Measurements from ENCODE around the gene NHLRC4.
A peak's percentile ranks its signal among the peaks of the same experiment; 100 is the strongest.

Gene NHLRC4

GRCh38 chr16:568401-569258, 1.8 kb downstream of the NHLRC4 start:
- DNase-seq, result no peak

DNA sequence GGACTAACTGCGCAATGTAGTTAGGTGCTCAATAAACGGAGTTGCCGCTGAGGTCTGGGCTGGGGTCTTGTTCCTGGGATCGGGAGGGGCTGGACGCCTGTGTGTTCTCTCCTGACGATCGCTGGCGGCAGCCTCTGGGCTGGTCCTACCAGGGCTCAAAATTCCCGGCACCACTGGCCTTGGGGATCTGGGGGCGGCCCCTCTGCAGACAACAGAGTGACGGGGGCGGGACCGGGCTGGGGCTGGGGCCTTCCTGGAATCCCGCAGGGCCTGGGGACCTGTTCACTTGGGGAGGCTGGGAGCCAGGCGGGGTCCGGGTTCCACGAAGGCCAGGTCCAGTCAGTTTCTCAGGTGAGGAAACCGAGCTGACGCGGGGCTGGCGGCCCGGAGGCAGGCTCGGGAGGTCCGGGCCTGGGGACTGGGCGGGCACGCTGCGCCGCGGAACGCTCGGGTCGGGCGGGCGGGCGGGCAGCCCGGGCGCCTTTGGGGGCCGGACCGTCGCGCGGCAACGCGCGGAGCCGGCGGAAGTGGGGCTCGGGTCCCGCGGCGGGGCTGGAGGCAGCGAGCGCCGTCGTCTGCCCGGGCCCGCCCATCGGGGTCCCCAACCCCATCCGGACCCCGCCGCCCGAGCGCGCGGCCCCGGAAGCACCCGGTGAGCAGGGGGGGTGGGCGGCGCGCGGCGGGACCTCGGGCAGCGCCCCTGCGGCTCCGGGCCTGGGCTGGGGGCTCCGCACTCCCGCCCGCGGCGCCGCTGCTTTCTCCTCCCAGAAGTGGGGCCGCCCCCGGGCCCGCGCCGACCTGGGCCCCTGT, 2.8 kb downstream of the NHLRC4 start, which contains the start of gene PIGQ:
Gene PIGQ, plus strand, starts transcription at position 524 of the 810 bp plus-strand sequence. CDS start 4,107 bp downstream, outside the sequence.
- peak; percentile 85 for DNase-seq

DNA sequence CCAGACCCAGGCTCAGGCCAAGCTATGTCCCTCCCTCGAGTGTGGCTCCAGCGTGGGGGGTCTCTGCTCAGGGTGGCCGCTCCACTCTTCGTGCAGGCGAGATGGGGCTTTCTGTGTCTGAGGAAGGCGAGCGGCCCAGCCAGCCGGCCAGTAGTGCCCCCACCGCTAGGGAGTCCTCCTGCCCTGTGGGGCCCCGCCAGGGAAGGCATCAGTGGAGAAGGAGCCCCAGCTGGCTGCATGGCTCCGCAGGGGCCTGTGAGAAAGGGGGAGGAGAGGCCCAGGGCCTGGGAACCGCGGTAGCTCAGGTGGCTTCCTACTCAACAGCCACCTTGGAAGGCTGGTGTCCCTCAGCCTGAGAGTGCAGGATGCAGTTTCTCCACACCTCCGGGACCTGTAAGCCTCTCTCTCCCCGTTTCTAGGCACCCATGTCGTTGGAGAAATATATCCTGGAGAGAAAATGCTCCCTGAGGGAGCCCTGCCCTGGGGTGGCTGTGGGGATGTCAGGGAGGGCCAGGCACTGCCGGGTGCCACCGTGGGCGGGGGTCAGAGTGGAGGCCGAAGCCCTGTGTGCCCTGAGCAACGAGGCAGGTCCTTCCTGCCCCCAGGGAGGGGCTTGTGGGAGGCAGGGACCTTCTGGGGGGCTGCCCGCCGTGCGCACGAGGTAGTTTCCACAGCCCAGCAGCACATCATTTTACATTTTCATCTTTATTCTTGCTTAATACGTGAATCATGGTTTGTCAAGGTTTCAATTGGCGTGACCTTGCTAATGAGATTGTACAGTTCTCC, 6.3 kb downstream of the NHLRC4 start:
- no peak for DNase-seq

- DNase-seq, result no peak
These were observed 7.4 kb downstream of the NHLRC4 start for GRCh38 chr16:574021-574760.

DNA sequence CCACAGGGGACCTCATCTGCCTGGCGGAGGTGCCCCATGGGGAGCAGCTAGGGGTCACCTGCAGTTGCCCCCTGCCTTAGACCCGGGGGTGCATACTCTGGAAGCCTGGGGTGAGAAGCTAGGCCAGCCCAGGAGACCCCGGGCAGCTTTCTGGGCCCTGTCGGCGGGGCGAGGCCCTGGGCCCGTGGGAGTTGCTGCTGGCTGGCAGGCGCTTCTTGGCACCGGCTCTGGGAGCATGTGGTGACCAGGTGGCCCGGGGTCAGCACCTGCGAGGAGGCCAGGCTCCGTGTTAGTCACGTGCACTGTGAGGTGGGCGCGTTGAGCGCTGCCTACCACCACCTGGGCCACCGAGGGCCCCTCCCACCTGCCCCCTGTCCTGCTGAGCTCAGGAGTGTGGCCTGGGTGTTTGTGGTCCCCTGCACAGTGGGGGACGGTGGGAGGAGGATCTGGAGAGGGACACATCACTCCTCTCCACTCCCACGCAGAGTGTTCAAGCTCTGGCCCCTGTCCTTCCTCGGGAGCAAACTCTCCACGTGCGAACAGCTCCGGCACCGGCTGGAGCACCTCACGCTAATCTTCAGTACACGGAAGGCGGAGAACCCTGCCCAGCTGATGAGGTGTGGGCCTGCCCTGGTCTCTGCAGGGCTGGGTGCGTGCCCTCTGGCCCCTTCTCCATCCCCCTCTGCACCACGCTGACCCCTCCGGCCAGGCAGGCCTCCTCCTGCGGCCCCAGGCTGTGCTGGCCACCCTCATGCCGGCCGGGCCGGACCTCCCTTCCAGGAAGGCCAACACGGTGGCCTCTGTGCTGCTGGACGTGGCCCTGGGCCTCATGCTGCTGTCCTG, 8.8 kb downstream of the NHLRC4 start:
- DNase-seq, result no peak

- no peak for DNase-seq
These were observed 9.5 kb downstream of the NHLRC4 start for GRCh38 chr16:576197-576822.

DNA sequence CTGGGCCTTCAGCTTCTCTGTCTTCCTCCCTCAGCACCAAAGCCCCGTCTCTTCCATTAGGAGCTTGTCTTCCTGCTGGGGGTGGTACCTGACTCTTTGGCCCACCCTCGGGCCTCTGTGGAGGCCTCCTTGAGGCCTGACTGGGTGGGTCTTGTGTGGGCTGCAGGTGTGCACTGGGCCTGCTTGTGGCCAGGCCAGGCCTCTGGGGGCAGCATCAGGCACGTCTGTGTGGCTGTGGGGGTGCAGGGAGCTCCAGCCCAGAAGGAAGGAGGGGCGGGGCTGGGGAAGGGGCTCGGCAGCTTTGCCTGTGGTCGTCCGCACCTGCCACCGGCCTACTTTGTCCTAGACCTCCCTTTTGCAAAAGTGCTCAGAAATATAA, 10.0 kb downstream of the NHLRC4 start:
- DNase-seq, result no peak

DNA sequence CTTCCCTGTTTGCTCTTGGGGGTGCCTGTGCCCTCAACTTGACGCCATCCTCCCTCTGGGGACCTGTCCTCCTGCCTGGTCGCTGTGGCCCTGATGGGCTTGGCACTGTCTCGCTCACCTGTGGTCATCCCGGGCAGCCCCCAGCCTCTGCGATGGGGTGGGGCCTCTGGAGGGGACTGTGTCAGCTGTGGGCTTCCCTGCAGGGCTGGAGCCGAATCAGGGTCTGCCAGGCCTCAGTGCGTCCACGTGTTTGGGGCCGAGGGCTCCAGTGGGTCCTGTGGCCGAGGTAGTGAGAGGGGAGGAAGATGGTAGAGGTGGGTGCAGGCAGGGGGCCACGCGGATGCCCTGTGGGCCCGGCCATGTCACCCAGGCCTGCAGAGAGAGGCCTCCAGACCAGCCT, 11.0 kb downstream of the NHLRC4 start:
- DNase-seq, result no peak

DNA sequence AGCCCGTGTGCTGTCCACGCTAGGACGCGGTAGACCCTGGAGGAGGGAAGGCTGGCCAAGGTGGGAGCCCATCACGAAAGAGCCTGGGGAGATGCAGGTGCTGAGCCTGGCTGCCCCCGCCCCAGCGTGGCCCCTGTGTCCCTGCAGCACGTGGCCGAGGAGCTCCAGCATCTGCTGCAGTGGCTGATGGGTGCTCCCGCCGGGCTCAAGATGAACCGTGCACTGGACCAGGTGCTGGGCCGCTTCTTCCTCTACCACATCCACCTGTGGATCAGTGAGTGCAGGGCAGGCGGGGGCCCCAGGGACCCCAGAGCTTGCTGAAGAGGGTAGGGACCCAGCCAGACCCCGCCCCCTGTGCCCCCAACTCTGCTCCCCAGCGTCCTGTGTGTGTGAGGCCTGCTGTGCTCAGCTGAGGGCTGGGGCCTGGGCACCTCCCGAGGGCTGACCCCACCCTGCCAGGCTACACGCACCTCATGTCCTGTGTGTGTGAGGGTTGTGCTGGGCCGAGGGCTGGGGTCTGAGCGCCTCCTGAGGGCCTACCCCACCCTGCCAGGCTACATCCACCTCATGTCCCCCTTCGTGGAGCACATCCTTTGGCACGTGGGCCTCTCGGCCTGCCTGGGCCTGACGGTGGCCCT, 11.5 kb downstream of the NHLRC4 start:
- DNase-seq, result no peak

DNA sequence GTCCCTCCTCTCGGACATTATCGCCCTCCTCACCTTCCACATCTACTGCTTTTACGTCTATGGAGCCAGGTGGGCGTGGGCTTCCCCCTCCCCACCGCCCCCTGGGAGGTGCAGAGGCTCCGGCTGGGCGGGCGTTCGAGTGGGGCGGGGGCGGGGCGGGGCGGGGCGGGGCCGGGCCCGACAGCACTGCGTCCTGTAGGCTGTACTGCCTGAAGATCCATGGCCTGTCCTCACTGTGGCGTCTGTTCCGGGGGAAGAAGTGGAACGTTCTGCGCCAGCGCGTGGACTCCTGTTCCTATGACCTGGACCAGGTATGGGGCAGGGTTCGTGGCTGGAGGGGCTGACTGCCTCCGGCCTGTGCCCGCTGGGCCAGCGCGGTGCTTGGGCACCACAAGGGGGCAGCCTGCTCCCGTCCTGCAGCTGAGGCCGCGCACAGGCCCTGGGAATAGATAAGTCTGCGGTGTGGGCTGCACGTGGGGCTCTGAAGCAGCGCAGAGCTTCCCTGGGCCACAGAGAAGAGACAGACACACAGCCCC, 12.1 kb downstream of the NHLRC4 start:
- DNase-seq, result peak; percentile 89

- no peak for DNase-seq
These were observed 13.5 kb downstream of the NHLRC4 start for GRCh38 chr16:580141-580945.

GRCh38 chr16:580946-581498, 14.2 kb downstream of the NHLRC4 start:
- no peak for DNase-seq

- no peak for DNase-seq
These were observed 15.4 kb downstream of the NHLRC4 start for GRCh38 chr16:582218-582613.

- DNase-seq, result no peak
These were observed 16.0 kb downstream of the NHLRC4 start for GRCh38 chr16:582614-583331.

DNA sequence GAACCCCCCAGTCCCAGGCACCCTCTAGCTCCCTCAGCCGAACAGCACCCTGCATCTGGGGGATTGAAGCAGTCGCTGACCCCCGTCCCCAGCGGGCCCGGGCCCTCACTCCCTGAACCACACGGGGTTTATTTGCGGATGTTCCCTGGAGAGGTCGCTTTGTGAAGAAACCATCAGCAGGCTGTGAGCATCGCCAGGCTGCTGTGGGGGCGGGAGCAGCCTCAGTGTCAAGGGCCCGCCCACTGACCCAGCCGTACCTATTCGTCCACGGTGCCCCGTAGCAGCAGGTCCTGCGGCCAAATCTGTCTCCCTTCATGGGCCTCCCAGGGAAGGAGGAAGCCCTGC, 16.6 kb downstream of the NHLRC4 start:
- DNase-seq, result no peak

DNA sequence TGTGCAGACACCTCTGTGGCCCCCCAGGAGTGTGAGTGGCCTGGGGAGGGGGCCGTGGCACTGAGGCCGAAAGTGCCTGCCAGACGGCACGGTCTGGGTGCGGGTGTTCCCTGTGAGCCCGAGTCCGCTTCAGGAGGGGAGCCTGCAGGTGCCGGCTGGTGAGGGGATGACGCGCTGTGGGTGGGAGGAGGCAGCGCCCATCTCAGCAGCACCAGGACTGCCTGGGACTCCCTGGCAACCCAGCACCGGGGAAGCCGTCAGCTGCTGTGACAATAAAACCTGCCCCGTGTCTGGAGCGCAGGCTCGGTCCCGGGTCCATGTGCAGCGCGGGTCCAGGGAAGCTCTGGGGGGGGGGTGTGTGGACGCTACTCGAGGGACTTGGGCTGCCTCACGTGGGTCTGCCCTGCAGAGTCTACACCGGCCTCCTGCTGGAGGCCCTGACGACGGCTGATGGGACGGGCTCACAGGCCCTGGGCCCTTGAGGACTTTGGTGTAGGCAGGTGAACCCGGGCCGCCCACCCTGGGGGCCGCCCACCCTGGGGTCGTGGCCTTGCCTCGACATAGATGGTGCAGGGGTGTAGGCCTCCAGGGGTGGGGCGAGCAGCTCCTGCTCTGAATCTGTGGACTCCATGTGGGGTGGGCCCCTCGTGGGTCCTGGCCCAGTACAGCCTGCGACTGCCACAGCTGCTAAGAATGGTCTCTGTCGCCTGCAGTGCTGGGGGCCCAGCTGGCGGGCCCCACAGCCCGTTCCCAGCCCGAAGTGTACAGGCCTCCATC, 17.2 kb downstream of the NHLRC4 start:
- no peak for DNase-seq

DNA sequence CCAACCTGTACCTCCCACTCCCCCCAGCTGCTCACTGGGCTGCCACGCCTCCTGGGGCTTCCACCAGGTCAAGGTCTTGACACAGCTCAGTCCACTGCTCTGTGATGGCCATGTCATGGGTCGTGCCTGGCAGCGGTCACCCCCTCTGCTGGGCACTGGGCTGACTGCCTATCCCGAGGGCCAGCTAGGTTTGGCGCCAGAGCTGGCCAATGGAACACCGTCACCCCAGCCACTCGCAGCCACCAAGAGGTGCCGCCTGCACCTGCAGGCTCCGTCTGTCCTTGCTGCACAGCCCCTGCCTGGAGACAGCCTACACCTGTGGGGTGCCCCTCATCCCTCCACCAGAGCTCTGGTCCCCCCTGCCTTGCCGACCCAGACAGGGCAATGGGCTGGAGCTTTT, 18.5 kb downstream of the NHLRC4 start:
- no peak for DNase-seq

Data from islet precursor cell (in vitro differentiated cells).